Measurements from ENCODE around the gene SRPX2.
A peak's percentile ranks its signal among the peaks of the same experiment; 100 is the strongest.

Gene SRPX2, protein sequence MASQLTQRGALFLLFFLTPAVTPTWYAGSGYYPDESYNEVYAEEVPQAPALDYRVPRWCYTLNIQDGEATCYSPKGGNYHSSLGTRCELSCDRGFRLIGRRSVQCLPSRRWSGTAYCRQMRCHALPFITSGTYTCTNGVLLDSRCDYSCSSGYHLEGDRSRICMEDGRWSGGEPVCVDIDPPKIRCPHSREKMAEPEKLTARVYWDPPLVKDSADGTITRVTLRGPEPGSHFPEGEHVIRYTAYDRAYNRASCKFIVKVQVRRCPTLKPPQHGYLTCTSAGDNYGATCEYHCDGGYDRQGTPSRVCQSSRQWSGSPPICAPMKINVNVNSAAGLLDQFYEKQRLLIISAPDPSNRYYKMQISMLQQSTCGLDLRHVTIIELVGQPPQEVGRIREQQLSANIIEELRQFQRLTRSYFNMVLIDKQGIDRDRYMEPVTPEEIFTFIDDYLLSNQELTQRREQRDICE

DNA sequence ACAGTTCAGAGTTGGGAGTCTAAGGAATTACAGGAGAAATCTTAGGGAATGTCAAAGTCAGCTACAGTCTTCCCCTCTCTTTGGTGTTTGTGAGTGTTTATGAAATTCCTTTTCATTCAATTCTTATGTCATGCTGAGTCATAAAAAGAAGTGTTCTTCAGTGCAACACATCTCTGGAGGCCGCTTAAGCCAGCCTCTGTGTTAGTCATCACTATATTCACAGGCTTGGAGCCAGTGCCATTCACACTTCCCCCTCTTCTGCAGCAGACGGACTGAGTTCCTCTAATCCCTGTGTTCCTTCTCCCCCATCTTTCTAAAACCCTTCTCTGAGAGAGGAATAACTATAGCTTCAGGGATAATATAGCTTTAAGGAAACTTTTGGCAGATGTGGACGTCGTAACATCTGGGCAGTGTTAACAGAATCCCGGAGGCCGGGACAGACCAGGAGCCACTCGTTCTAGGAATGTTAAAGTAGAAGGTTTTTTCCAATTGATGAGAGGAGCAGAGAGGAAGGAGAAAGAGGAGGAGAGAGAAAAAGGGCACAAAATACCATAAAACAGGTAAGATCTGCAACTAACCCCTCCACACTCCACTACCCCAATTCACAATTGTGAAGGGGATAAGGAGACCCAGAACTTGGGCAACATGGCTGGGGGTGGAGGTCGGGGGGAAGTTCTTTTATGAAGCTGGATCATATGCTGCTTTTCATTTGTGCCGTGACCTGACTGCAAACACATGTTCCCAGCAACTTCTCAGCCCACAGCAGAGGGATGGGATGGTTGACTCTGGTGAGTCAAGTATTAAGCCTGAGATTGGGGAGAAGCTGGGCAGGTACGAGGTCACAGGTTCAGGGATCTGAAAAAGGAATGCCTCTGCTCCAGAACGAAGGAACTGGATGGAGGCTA is at the start of gene SRPX2:
Gene SRPX2, plus strand, starts transcription at position 244 of the 905 bp plus-strand sequence. CDS start 2,124 bp downstream, outside the sequence.
- no peak for DNase-seq (ENCODE audit: low spot score)

DNA sequence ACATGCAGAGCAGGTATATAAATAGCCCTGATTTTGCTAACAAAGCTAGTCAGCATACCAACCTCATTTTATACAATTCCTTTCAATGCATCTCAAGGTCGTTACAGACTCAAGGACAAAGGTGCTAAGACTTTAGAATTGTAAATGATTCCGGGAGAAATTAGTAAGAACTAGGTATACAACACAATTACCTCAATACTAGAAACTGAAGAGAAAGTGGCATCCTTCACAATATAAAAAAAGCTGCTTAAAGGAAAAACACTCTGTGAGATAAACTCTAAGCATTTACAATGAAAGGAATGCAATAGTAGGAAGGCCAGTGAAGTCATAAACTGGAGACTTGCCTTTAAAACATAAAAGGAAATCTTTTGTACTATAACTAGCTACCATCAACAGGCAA is 47.4 kb upstream of the SRPX2 start:
- no peak for DNase-seq (ENCODE audit: low spot score)

DNA sequence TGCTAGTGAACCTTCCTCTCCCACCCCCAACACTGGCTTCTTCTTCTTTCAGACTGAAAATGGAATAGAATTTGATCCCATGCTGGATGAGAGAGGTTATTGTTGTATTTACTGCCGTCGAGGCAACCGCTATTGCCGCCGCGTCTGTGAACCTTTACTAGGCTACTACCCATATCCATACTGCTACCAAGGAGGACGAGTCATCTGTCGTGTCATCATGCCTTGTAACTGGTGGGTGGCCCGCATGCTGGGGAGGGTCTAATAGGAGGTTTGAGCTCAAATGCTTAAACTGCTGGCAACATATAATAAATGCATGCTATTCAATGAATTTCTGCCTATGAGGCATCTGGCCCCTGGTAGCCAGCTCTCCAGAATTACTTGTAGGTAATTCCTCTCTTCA is 44.5 kb upstream of the SRPX2 start:
- DNase-seq (ENCODE audit: low spot score), result no peak

DNA sequence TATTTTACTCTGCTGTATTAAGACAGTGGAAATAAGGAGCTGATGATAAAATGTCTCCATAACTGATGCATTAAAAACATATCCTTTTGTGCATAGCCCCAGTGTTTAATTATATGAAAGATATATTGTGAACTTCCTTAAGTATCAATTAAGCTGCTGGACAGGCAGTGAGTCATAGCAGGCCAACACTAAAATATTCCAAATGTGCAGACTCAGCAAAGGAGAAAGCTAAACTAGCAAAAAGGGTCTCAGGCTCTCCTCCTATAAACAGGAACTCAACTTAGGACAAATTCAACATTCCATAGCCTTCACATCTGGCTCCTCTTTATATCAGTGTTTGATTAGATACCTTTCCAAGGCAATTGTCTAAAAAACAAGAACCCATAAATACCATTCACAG is 43.7 kb upstream of the SRPX2 start:
- DNase-seq (ENCODE audit: low spot score), result no peak

DNA sequence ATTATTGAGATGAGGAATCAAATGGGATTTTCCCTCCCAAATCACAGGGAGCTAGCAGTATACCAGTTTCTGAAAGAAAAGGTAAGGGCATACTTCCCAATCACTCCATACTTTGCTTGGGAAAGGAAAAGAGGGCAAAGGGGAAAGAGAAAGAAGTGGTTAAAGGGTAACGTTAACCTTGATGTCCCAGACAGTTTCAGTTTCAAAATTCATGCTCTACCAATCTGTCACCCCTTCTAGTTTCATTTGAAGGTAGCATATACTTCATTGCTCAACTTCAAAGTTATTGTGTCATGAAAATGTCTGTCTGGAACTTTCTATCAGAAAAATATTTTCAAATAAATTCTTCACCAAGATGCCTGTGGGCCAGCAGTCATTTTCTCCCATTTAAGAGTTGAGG is 43.2 kb upstream of the SRPX2 start:
- DNase-seq (ENCODE audit: low spot score), result no peak

DNA sequence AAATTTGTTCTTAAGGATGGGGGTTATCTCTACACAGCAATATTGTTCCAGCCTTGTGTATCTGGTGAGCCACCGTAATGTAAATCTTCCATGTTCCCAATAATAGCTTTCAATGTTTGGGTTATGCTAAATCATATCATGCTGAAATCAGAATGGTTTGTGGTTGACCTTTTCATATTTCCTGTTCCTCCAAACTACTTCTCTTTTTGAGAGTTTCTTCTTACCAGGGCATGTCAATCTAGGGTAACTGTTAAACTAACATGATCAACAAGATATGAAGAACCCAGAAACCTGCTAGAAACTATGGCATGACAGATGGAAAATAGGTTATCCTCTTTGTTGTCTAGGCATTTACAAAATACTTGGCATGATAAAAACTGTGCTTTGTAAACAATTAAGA is 37.2 kb upstream of the SRPX2 start:
- no peak for DNase-seq (ENCODE audit: low spot score)

DNA sequence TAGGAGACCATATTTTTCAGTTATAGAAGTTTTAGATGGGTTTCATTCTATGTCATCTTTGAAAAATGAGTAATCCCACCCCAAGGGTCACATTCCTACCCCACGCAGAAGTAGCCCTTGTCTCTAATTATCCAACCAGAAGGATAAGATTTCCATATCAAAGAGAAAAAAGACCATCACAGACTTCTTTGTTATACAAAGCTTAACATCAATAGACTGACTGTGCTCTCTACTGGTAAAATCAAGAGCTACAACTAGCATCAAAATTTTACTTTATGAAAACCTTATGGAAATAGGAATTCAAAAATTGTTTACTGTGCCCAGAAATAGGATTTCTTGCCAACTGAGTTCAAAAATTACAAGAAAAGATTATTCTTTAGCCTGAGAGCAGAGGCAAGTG is 34.4 kb upstream of the SRPX2 start:
- no peak for DNase-seq (ENCODE audit: low spot score)

DNA sequence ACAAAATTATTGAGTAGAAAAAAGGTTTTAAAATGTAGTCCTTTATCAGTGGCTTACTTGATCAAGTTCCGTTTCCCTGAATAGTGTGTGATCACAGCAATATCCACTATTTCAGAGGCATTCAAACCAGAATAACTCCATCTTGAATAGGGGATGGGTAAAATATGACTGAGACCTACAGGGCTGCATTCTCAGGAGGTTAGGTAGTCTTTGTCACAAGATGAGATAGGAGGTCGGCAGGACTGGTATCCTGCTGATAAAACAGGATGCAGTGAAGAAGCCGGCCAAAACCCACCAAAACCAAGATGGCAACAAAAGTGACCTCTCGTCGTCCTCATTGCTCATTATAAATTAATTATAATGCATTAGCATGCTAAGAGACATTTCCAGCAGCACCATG is 32.0 kb upstream of the SRPX2 start:
- DNase-seq (ENCODE audit: low spot score), result no peak

DNA sequence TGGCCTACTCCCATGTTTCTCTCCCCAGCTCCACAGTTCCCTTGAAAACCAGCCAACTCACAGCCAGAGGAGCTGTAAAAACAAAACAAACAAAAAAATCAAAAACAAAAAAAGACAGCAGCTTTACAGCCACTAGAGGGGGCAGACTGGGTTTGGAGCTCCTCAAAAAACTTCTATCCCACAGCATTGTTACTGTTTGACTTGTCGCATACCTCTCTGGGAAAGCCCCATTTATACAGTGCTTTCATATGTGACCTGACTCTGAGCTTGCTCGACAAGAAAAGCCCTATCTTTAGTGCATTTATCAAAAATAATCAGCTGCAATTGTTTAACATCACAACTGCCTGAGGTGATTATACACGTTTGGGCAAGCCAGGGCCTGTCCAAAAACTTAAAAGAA is 29.0 kb upstream of the SRPX2 start:
- peak; percentile 19 for DNase-seq (ENCODE audit: low spot score)

DNA sequence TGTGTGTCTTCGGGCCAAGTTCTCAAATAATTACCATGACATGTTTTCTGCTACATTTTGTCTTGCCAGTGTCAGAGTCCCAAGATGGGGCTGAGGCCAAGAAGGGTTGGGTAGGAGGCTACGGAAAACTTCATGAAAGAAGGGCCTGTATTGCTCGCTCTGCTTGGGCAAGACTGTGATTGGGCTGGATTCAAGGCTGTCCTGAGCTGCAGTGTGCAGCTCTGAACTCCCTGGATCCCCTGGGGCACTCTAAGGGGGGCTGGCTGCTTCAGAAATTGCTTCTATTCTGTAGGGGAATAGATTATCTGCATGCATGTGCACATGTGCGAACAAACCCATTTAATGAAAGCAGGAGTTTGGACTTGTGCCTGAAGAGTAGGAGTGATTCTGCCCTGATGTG is 21.0 kb upstream of the SRPX2 start:
- DNase-seq (ENCODE audit: low spot score), result no peak

DNA sequence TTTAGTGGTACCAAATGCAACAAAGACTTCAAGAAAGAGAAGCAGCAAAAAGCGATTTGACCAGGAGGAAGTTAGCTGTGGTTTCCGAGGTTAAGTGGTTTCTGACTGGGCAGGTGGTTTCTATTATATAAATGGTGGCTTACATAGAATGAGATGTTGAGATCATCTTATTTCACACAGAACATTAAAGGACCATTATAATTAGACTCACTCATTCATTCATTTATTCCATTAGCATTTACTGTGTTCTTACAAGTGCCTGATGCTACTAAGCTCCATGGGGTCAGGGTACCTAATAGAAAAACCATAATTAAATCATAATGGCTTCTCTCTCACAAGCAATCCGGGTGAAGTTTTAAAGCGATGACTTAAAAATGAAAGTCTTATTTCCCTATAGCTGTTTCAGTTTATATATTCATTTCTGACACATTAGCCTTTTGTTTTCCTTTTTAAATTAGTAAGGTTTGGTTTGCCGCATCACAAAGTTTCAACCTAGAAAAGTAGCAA is 18.0 kb upstream of the SRPX2 start:
- DNase-seq (ENCODE audit: low spot score), result no peak

DNA sequence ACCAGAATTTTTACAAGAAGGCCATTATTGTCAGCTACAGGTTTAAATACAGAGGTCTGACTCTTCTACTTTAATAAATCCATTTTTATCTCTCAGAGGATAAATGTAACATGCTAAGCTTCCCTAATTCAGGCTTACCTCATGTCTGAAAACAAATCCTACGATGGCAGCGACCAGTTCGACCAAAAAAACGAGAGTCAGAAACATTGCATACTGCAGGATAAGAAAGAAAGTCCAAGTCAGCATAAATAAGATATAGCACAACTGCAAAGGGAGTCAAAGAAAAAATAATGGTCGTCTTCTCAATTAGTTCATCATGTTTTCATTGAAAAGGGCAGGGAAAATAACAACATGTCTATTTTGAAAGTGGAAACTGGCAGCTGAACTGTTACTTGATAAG is 9.0 kb upstream of the SRPX2 start:
- DNase-seq (ENCODE audit: low spot score), result no peak

DNA sequence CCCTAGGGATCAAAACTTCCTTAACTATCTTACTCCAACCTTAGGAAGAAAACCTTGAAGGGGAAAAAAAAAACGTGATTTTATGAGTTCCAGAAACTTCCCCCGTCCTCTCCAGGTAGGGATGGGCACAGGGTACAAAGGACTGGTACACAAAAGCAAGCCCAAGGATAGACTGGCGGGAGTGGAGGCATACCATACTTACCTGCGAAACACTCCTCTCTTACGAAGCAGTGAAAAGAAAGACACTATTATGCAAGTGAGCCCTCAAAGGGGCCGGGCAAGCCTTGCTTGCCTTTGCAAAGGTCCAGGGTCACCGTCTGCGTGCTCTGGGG is 8.0 kb upstream of the SRPX2 start:
- no peak for DNase-seq (ENCODE audit: low spot score)

DNA sequence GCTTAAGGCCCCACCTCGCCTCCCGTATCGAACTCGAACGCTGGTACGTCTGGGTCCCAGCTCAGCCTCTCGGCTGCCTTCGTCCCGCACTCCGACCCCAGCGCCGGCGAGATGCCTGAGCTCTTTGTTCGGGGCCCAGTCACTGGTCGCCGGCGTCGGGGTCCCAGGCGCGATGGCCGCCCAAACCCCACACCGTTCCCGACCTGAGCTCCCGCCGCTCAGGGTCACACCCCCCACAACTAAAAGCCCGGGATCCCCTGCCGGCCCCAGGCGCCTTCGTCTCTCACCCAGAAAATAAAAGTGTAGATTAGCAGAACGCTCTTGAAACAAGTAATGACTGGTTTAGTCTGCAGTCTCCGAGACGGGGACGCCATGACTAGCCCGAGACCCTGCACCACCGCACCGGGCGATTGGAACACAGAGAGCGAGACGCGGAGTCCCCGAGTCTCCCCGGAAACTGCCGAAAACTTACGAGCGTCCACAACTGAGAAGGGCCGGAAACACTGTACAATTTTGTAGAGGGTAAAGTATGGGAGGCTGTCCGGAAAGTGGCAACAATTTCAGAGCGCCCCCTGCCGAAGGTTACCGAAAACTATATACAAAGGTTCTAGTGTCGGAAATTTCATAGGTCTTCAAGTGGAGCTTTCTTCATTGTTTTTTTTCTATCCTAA is 7.5 kb upstream of the SRPX2 start, which contains the start of gene TSPAN6:
Gene TSPAN6, minus strand, starts transcription at position 486 of the 671 bp plus-strand sequence. Its CDS starts 112 bp downstream, at position 374.
- DNase-seq (ENCODE audit: low spot score), result peak; percentile 73

DNA sequence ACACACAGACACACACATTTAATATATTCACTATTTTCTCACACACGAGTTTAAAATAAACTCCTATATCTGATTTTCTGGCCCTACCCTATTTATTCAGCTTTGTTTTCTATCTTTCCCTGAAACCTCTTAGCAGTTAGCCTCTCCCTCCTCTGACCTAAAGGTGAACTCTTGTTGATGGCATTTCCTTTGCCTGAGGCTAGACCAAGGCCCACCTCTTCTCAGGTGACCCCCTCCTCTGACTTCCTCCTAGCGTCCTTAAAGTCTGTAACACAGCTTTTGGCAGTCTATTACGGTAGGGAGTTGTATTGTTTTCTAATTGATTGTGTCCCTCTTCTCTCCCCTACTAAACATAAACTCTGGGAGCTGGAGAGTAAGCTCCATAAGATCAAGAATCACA is 1.7 kb upstream of the SRPX2 start:
- DNase-seq (ENCODE audit: low spot score), result no peak

DNA sequence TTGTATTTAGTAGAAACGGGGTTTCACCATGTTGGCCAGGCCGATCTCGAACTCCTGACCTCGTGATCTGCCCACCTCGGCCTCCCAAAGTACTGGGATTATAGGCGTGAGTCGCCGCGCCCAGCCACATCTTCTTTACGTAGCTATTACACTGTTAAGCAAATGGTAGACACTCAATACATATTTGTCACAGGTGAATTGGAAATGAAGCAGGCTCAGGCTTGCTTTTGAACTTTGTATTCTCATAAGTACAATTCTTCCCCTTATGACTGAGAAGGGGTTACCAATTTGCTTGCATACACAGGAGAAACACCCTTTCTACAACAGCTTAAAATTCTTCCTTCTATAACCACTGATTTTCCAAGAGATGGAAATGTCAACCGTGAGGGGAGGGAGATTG is 787 bp upstream of the SRPX2 start:
- DNase-seq (ENCODE audit: low spot score), result no peak

DNA sequence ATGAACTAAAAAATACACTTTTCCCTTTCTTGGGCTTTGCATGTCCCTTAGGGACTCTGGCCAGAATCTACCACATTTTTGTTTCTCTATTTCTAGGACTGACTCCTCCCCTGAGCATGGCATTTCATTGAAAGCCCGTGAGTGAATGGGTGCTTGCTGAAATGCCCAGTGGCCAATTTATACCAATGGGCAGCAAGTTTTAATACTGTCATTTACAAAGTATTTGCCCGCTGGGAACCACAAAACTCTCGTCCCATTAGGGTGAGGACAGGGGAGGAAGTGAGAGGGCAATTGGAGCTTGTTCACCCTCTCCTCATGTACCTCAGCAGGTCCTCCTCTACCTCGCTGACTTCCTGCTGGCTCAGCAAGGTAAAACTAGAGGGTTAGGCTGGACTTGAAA is 1.1 kb downstream of the SRPX2 start:
- DNase-seq (ENCODE audit: low spot score), result no peak

DNA sequence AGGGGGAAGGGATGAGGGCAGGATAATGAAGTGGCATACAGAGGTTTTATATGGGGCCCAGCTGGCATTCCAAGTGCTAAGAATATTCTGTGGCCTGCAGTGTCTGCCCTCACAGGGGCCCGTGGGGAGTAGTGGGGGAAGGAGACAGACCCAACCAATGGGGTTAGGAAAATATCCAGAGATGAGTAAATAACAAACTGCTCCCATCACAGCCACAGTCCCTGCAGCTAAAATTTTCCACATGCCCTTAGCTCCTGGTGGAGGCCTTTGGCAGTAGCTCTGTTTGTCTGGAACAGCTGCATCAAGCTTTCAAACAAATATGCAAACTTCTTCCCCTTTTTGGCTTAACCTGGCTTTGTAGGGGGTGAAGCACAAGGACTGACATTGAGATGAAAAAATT is 3.1 kb downstream of the SRPX2 start:
- DNase-seq (ENCODE audit: low spot score), result no peak

DNA sequence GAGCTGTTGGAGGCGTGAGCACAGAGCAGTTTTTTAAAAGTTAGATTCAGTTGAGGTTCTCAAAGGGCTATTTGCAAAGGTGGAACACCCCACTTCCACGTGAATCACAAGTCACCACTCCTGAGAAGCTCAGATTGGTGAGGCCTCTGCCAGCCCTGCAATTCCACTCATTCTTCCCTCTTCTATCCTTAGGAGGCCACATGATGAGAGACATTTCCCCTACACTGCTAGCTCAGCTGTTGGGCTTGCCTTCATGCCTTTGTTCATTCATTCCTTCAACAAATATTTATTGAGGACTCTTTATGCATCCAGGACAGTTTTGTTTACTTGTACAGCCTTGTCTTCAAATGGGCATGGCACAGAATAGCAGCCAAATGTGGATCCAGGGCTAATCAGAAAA is 3.7 kb downstream of the SRPX2 start:
- DNase-seq (ENCODE audit: low spot score), result no peak

DNA sequence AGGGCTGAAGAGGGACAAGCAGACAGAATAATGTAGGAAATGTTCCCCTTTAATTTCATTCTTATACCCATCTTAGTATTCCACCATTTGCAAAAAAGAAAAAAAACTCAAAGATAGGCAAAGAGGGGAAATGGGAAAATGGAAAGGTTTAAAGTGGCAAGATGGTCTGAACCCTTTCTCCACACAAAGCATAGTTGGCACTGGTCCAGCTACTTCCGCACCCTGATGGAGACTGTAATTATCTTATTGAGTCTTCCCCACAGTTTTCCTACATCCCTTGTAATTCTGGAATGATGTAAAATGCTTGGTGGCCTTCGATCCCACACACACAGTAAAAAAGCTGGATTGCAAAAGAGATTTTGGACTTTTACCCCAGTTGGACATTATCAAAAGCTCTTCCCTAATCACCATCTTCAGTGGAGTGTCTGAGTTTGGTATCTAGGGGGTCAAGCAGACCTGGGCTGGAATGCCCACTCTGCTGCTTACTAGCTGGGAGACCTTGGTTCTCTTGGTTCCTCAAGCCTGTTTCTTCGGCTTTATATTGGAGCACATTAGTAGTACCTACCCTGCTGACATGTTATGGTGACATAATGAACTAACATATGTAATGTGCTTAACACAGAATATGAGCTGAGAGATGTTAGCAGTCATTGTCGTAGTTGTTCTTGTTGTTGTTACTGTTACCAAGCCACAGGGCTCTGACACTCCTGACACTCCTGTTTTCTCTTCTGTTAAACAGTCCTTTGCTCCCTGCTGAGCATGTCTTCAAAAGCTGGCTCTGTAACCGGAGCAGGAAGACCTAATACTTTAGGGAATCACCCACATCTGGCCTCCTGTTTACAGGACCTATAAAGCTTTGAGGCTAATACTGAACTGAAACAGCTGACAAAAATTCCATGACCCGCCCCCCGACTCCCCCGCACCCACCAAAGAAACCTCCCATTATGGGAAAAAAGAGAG is 4.7 kb downstream of the SRPX2 start:
- DNase-seq (ENCODE audit: low spot score), result peak; percentile 18
